B cell (primary cell): ENCODE data around the gene ZNF296. TPM values are rescaled to one million over a fixed set of nuclear protein-coding genes. Genes with fewer than 3 reads are reported as not detected.

Experiments used
- ATAC-seq: fragments of 200-7000 bp; cut with Tn5 transposase; one replicate; pipeline ENCODE4 v1.10.0; 2021; ENCODE audit warnings: low read depth, mild to moderate bottlenecking, moderate number of reproducible peaks, moderate library complexity
- CTCF ChIA-PET: fragments of 350-600 bp; sonication (Branson Sonifier 250); formaldehyde crosslinking; loops from one replicate; lab custom pipeline; 2021; ENCODE audit warnings: antibody characterized with exemption, inconsistent platforms; lab: Charles Lee
- POLR2A ChIA-PET: fragments of 350-600 bp; sonication (Branson Sonifier 250); formaldehyde crosslinking; loops from one replicate; lab custom pipeline; 2021; ENCODE audit warnings: antibody characterized with exemption; lab: Charles Lee
- DNase-seq: peaks from one replicate; pipeline ENCODE4 v3.0.0; 2013
- H2AFZ ChIP-seq: 2 replicates; pipeline ENCODE4 v1.6.1; 2012; ENCODE audit warnings: mild to moderate bottlenecking, low read depth, low read length; ENCODE audit not compliant: insufficient read depth, poor library complexity, severe bottlenecking
- H3K27ac ChIP-seq, 2 donors: 1 replicate in 1 of 2; 2 replicates in 1 of 2; pipeline ENCODE4 v1.5.1; 2012 to 2013; ENCODE audit warnings: low read length in 2 of 2, mild to moderate bottlenecking in 2 of 2, moderate library complexity in 1 of 2
- H3K27me3 ChIP-seq, 4 experiments: fragments of 200-600 bp in 1 of 4; sonication (generic) in 1 of 4; replicated peaks in 1 of 4; 1 replicate in 2 of 4; 2 replicates in 2 of 4; pipeline versions ENCODE4 v1.6.1 to v1.7.0; 2013 to 2016; ENCODE audit warnings: low read length in 3 of 4, mild to moderate bottlenecking in 2 of 4, mixed read lengths in 1 of 4, moderate library complexity in 1 of 4; ENCODE audit not compliant: insufficient read depth in 4 of 4, control insufficient read depth in 3 of 4; ENCODE audit errors: control extremely low read depth in 1 of 4
- H3K36me3 ChIP-seq, 2 experiments: replicated peaks in 1 of 2; 1 replicate in 1 of 2; 2 replicates in 1 of 2; pipeline versions ENCODE4 v1.6.1 to v1.7.1; 2013; ENCODE audit warnings: low read length in 1 of 2; ENCODE audit not compliant: insufficient read depth in 2 of 2, control insufficient read depth in 1 of 2; ENCODE audit errors: control extremely low read depth in 1 of 2, extremely low read depth in 1 of 2
- H3K4me1 ChIP-seq, 2 donors: fragments of 200-600 bp in 1 of 2; sonication (generic) in 1 of 2; 1 replicate in 1 of 2; 2 replicates in 1 of 2; pipeline versions ENCODE4 v1.5.1 to v1.6.1; 2013 to 2017; ENCODE audit warnings: low read length in 2 of 2; ENCODE audit not compliant: control insufficient read depth in 2 of 2, insufficient read depth in 2 of 2
- H3K4me2 ChIP-seq: replicated peaks from 2 replicates; pipeline ENCODE3; 2012; ENCODE audit warnings: mild to moderate bottlenecking, low read depth, low read length; ENCODE audit not compliant: poor library complexity, severe bottlenecking
- H3K4me3 ChIP-seq, 5 experiments: fragments of 200-600 bp in 1 of 5; sonication (generic) in 1 of 5; 1 replicate in 3 of 5; 2 replicates in 2 of 5; pipeline versions ENCODE4 v1.5.1 to v1.7.0; 2011 to 2016; ENCODE audit warnings: low read length in 4 of 5, mild to moderate bottlenecking in 4 of 5, low read depth in 2 of 5, control low read depth in 1 of 5, moderate library complexity in 1 of 5; ENCODE audit not compliant: insufficient read depth in 1 of 5; ENCODE audit errors: control extremely low read depth in 1 of 5, extremely low read depth in 1 of 5
- H3K79me2 ChIP-seq: fragments of 200-600 bp; sonication (generic); one replicate; pipeline ENCODE4 v1.6.0; 2016; ENCODE audit warnings: low read length; ENCODE audit not compliant: control insufficient read depth, insufficient read depth
- H3K9ac ChIP-seq: fragments of 200-600 bp; sonication (generic); 2 replicates; pipeline ENCODE4 v1.6.1; 2017; ENCODE audit warnings: mild to moderate bottlenecking, low read length, moderate library complexity
- H3K9me3 ChIP-seq, 3 donors: one replicate each; pipeline versions ENCODE4 v1.6.1 to v1.7.1; 2013; ENCODE audit warnings: low read length in 2 of 3; ENCODE audit not compliant: control insufficient read depth in 2 of 3, insufficient read depth in 1 of 3; ENCODE audit errors: control extremely low read depth in 1 of 3
- H4K20me1 ChIP-seq: 2 replicates; pipeline ENCODE4 v1.6.0; 2012; ENCODE audit warnings: mild to moderate bottlenecking, low read length; ENCODE audit not compliant: insufficient read depth, control insufficient read depth, poor library complexity, severe bottlenecking
- H3K27ac Mint-ChIP-seq: one replicate; pipeline ENCODE4 v1.8.0; 2021; ENCODE audit warnings: mixed read lengths
- H3K27me3 Mint-ChIP-seq: one replicate; pipeline ENCODE4 v1.8.0; 2021; ENCODE audit warnings: mixed read lengths
- H3K4me1 Mint-ChIP-seq: one replicate; pipeline ENCODE4 v1.8.0; 2021; ENCODE audit warnings: mixed read lengths
- H3K4me3 Mint-ChIP-seq: one replicate; pipeline ENCODE4 v1.8.0; 2021; ENCODE audit warnings: mixed read lengths
- H3K9me3 Mint-ChIP-seq: one replicate; pipeline ENCODE4 v1.8.0; 2022; ENCODE audit warnings: mixed read lengths; ENCODE audit not compliant: insufficient read depth
- CTCF ChIP-seq: fragments of 200-600 bp; IDR thresholded peaks from one replicate; pipeline ENCODE4 v1.8.0; 2022; ENCODE audit warnings: antibody characterized with exemption, mild to moderate bottlenecking
- EZH2 ChIP-seq: IDR thresholded peaks from 2 replicates; pipeline ENCODE4 v1.6.1; 2012; ENCODE audit warnings: borderline replicate concordance, low read depth, mild to moderate bottlenecking, moderate library complexity, low read length; ENCODE audit not compliant: insufficient read depth, poor library complexity, severe bottlenecking
- WGBS: methylation state at CpG from one replicate; pipeline ENCODE4 v1.1.5; 2013; ENCODE audit warnings: missing lambda C conversion rate; ENCODE audit not compliant: insufficient coverage; 5-methylcytosine and 5-hydroxymethylcytosine counted together
- intact Hi-C: fragments of 100-400 bp; cut with micrococcal nuclease; formaldehyde crosslinking; loops from one replicate; pipeline ENCODE4 v1.10.0; 2022
- polyA plus RNA-seq: library from polyadenylated mRNA; depleted of rRNA; stranded (reverse); fragments of >200 nt; gene quantifications from 2 replicates; pipeline ENCODE4 v1.2.3, GENCODE V29; 2012
- total RNA-seq, 2 donors: library from RNA; stranded (reverse); fragments of 120-200 nt in 1 of 2; gene quantifications; 1 replicate in 1 of 2; 2 replicates in 1 of 2; pipeline versions ENCODE4 v1.2.3 to v1.2.4, GENCODE V29; 2013 to 2022

ZNF296 gene
- total and polyA plus RNA-seq, 2 donors (not counting 1 experiment from before 2014, with no cell fraction given): 21.9 to 30.2 TPM

GRCh38 chr19:45079063-45079910, 3.0 kb upstream of the ZNF296 start, which contains the start of gene GEMIN7:
GEMIN7 (plus strand) TSS chr19:45079260; CDS start chr19:45090115, 10,855 bp downstream.
- under 1% methylated on average over 50 of the region's 61 CpGs for WGBS
- Histone ChIP-seq H3K79me2 (peaks cover 86% of the 10 kb centered on the region), H3K36me3 (peaks cover 0 to 24% of the 10 kb centered on the region in 2 experiments), H3K27me3 (no peaks in the 10 kb centered on the region), H3K9ac (peak within 1 kb of the TSS; percentile 92), H3K27ac (peak within 1 kb of the TSS; percentile 62 to 92), H3K9me3 (no peaks in the 10 kb centered on the region), H3K4me3 (peak within 1 kb of the TSS; percentile 71 to 98 (median 77)), H3K4me2 (peak within 1 kb of the TSS; percentile 92), H3K4me1 (peaks cover 40 to 49% of the 10 kb centered on the region in 2 donors), H4K20me1 (peaks cover 32% of the 10 kb centered on the region), H2AFZ (peak within 1 kb of the TSS; percentile 95)
- ChIA-PET POLR2A (interaction anchor here (0.9 to 4.1 kb wide), 4 partner anchors 13 to 99 kb away, joined by 3 to 28 read pairs (median 6); partner anchors contain the start of genes BLOC1S3, PPP1R37 and TRAPPC6A), CTCF (interaction anchor here (0.7 to 2.4 kb wide), 10 partner anchors 11 to 125 kb away, joined by 3 to 8 read pairs (median 4); partner anchors contain the start of gene PPP1R37)
- Mint-ChIP-seq H3K9me3 (no peaks in the 10 kb centered on the region), H3K27me3 (no peaks in the 10 kb centered on the region), H3K4me3 (peak within 1 kb of the TSS; percentile 98), H3K27ac (peak within 1 kb of the TSS; percentile 94), H3K4me1 (peaks cover 53% of the 10 kb centered on the region)
- intact Hi-C loops: loop anchor here (1.0 to 5.0 kb wide), 4 partner anchors 12 to 327 kb away; partner anchors contain the start of gene CLASRP
- DNase-seq: peak; percentile 86
- ATAC-seq: peak; percentile 15
- TF ChIP-seq EZH2 (no peak), CTCF (peak; percentile 11)
